Activated T-cell treated with anti-CD3 and anti-CD28 coated beads, Interleukin-2, amount 50 U/mL, for 1 hour (primary cell): ENCODE results near the gene FAM72B.
A peak's percentile ranks its signal among the peaks of the same experiment; 100 is the strongest.
"Not testable (repeated sequence)": the region's sequence is repeated elsewhere in the genome, so short reads cannot be mapped to it uniquely, and the experiment has no call there.

Experiments used
- DNase-seq: peaks from one replicate; pipeline ENCODE4 v3.0.0-alpha.2; 2020

The FAM72B gene

GRCh38 chr1:121184290-121185127 lies at the start of gene FAM72B, which contains the start of gene SRGAP2C:
Gene FAM72B, minus strand, starts transcription at chr1:121184340. Its CDS starts 851 bp downstream, at chr1:121183489.
Gene SRGAP2C, plus strand, starts transcription at chr1:121184975. Its CDS starts 2,472 bp downstream, at chr1:121187447.
- peak; percentile 90 for DNase-seq

- DNase-seq = not testable (repeated sequence)
Observed at GRCh38 chr1:121232445-121233125, 48.4 kb upstream of the FAM72B start.

GRCh38 chr1:121230636-121231035 lies 46.5 kb upstream of the FAM72B start:
- not testable (repeated sequence) for DNase-seq

- not testable (repeated sequence) for DNase-seq
Observed at GRCh38 chr1:121227544-121228330, 43.6 kb upstream of the FAM72B start.

DNA sequence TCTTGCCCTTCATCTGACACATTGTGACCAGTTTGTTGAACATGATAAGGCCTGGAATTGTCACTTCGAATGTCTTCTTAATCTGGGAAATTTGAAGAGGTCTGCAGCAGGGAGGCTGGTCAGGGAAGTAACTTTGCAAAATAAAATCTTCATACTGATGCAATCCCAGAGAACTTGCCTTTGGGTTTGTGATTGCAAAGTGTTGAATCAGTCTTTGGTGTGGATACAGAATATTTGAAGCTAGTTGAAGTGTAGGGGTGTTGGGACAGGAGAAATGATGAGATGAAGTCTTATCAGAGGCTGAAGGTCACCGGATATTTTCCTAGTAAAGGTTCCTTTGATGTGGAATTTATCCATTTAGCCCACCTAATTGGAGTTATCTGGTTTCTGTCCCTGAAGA lies 42.8 kb upstream of the FAM72B start:
- not testable (repeated sequence) for DNase-seq

- not testable (repeated sequence) for DNase-seq
Observed at GRCh38 chr1:121226295-121226904, 42.3 kb upstream of the FAM72B start.

- not testable (repeated sequence) for DNase-seq
Observed at GRCh38 chr1:121224714-121225113, 40.6 kb upstream of the FAM72B start.

DNA sequence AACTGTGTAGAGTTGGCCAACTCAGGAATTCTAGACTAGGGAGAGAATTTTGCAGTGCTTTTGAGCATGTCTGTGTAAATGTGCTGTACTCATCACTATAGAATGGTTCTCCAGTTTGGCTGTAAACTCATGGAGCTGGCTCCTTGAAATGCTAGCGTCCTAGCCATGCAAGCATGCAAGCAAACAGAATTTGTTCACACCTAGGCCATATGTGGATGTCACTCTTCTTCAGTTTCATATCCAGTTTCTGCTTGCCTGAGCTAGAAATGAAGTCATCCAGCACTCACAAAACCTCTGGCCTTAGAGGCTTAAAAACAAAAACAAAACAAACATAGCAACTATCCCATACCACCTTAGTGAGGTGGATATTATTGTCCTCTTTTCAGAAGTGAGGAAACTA lies 37.6 kb upstream of the FAM72B start:
- not testable (repeated sequence) for DNase-seq

GRCh38 chr1:121216676-121217075 lies 32.5 kb upstream of the FAM72B start:
- not testable (repeated sequence) for DNase-seq

DNA sequence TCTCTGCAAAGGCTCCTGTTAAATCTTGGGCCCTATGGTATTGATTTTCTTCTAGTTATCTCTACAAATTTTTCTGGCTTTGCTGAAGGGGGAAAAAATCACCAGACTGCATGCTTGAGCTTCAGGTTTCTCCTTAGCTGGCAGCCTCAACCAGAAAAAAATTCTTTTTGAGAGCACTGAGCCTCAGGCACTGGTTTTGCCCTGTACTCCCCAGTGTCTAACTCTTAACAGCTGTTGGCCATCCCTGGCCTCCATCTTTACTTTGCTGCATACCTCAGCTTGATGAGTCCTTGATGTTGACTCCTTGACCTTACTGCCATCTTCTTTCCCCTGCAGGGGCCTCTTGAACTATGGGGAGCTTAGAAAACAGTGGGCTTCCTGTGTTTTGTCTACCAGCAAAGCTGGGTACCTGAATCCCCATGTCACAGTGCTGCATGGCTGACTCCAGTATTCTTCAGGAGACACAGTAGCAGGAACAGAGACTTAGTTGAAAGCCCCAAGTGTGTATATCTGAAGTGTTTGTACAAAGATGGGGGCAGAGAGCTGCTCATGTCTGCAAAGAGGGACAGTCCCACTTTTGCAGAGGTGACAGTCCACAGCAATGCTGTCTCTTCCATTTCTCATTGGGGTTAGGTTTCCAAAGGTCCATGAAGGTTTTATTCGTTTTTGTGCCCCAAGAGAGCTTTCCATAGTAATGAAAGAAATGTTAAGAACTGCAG lies 31.7 kb upstream of the FAM72B start:
- not testable (repeated sequence) for DNase-seq

- DNase-seq = not testable (repeated sequence)
Observed at GRCh38 chr1:121214544-121215156, 30.5 kb upstream of the FAM72B start.

GRCh38 chr1:121213491-121213890 lies 29.4 kb upstream of the FAM72B start:
- not testable (repeated sequence) for DNase-seq

GRCh38 chr1:121210778-121211177 lies 26.6 kb upstream of the FAM72B start:
- DNase-seq = not testable (repeated sequence)

DNA sequence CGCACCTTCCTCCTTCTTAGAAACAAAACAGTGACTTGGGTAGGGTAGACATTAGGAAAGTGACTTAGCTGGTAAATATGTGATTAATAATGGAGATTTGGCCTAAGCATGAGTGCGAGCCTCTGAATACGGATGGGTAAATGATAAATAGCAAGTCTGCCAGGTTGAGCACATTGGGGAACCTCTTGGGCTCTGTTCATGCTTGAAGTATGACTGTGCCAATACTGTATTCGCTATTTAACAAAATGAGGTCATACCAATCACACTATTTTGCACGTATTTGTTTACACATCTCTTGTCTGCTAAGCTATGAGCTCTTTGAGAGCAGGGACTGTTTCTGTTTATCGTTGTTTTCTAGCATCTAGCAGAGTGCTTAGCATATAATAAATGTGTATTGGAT lies 24.2 kb upstream of the FAM72B start:
- DNase-seq = not testable (repeated sequence)

DNA sequence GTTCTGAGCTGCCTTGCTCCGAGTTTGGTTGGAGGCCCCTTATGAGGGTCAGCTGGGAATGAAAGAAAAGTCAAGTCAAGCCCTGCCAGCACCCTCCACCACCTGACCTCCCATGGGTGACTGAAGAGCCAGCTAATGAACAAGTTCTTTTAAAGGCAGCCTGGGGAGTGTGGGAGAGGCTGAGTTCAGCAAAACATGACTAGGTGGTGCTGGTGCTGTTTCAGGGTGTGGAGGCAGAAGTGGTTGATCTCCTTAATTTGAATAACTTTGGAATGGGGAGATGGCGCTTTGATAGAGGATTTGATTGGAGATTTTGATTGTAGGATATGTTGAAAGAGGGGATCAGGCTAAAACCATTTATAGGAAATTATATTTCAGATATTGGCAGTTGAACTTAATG lies 23.2 kb upstream of the FAM72B start:
- not testable (repeated sequence) for DNase-seq

DNA sequence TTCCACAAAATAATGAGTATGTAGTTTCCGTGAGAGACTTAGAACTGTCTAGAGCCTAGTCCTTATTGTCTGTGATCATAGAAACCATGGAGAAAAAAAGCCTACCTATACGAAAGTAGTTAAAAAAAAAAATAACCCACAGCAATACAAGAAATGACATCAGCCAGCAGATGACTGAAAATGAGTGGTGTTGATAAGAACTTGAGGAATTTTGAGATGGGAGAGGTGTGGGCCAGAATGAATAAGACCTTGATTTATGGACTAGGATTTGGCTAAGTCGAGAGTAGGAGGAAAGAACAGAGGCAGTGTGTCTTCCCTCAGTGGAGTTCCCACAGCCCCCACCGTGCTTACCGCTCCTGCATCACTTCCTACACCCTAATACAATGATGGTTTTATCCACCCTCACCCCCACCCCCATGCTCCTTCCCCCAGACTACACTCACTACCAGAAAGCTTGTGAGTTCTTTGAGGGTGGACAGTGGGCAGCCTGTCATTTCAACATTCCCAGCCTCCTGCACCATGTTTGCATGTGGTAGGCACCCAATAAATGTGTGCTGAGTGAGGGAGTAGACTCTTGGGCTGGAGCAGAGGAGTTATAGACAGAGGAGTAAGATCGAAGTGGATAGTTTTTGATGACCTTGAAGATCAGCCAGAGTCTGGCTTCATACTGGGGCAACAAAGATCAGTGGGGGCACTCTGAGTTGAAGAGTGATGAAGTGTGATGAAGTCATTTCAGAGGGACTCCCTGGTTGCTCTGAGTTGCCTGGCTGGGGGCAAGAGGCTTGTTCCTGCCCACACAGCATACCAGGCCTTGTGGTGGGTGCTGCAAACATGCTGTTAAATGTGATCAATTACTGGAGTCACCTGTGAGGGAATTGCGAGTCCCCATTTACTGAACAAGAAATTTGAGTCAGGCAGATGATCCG lies 21.9 kb upstream of the FAM72B start:
- not testable (repeated sequence) for DNase-seq

- not testable (repeated sequence) for DNase-seq
Observed at GRCh38 chr1:121202986-121203385, 18.8 kb upstream of the FAM72B start.

GRCh38 chr1:121200985-121201981 lies 17.1 kb upstream of the FAM72B start:
- DNase-seq = not testable (repeated sequence)

GRCh38 chr1:121200232-121200631 lies 16.1 kb upstream of the FAM72B start:
- not testable (repeated sequence) for DNase-seq
